ENCODE data around the gene KIF6.

DNA sequence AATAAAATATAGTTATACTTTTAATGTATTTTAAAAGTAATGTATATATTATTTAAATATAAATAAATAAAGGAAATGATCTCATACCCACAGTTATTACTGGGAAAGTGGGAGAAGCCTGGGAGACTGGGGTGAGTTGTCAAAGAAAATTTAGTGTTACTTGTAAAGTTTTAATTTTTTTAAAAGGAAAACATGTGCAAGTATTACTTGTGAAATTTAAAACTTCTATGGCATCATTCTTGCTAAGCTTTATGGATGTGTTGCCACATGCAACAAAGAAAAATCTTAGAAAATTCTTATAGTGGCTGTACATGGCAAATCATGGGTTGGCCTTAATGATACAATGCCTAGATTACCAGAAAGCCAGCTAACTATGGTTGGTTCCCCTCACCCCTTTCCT, 208.7 kb downstream of the KIF6 start:
- TF ChIP-seq, protein P1, sequence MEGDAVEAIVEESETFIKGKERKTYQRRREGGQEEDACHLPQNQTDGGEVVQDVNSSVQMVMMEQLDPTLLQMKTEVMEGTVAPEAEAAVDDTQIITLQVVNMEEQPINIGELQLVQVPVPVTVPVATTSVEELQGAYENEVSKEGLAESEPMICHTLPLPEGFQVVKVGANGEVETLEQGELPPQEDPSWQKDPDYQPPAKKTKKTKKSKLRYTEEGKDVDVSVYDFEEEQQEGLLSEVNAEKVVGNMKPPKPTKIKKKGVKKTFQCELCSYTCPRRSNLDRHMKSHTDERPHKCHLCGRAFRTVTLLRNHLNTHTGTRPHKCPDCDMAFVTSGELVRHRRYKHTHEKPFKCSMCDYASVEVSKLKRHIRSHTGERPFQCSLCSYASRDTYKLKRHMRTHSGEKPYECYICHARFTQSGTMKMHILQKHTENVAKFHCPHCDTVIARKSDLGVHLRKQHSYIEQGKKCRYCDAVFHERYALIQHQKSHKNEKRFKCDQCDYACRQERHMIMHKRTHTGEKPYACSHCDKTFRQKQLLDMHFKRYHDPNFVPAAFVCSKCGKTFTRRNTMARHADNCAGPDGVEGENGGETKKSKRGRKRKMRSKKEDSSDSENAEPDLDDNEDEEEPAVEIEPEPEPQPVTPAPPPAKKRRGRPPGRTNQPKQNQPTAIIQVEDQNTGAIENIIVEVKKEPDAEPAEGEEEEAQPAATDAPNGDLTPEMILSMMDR (IDR thresholded peaks at IDR 0.05), result no peak
- no peak for TF ChIP-seq POLR2A (IDR thresholded peaks at IDR 0.05)
